Measurements from ENCODE around the gene LTK. TPM values are rescaled to one million over a fixed set of nuclear protein-coding genes. Genes with fewer than 3 reads are reported as not detected.

The LTK gene
- total RNA-seq, 1 experiment from 2014 or later = not detected

DNA sequence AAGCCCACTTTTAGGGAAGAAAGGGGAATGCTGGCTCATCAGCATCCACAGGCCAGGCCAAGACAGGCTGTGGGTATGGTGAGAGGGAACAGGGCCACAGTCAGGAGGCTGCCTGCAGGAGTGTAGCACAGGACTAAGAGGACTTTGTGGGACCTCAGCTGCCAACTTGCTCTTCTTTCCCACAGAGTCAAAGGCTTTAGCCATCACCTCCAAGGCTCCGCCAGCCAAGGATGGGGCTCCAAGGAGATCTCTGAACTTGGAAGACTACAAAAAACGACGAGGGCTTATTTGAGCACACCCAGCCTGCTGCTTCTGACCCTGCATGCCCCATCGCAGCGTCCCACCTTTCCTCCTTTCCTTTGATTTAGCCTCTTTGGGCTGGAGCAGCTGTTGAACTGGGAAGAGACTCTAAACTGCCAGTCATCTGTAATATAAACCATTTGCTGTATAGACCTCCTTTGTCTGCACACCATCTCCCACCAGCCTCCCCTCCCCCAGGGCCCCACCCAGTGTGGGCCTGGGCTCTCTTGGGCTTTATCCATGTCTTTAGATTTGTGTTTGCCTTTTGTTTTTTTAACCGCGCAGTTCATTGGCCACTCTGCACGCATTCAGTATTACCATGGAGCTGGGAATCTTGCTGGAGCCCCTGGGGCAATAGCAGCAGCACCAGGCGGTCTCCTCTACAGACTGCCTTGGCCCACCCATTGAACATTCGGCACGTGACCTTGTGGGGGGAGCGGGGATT lies 33.1 kb downstream of the LTK start:
- no peaks in the 10 kb centered on the region for H3K27me3 ChIP-seq (ENCODE audit: control insufficient read depth, insufficient read depth, low read length)
- POLR2A ChIA-PET = no interaction called here
- TF ChIP-seq POLR2AphosphoS5 (IDR thresholded peaks at IDR 0.05; ENCODE audit: low read depth, low read length) = no peak
- TF ChIP-seq, protein P1, sequence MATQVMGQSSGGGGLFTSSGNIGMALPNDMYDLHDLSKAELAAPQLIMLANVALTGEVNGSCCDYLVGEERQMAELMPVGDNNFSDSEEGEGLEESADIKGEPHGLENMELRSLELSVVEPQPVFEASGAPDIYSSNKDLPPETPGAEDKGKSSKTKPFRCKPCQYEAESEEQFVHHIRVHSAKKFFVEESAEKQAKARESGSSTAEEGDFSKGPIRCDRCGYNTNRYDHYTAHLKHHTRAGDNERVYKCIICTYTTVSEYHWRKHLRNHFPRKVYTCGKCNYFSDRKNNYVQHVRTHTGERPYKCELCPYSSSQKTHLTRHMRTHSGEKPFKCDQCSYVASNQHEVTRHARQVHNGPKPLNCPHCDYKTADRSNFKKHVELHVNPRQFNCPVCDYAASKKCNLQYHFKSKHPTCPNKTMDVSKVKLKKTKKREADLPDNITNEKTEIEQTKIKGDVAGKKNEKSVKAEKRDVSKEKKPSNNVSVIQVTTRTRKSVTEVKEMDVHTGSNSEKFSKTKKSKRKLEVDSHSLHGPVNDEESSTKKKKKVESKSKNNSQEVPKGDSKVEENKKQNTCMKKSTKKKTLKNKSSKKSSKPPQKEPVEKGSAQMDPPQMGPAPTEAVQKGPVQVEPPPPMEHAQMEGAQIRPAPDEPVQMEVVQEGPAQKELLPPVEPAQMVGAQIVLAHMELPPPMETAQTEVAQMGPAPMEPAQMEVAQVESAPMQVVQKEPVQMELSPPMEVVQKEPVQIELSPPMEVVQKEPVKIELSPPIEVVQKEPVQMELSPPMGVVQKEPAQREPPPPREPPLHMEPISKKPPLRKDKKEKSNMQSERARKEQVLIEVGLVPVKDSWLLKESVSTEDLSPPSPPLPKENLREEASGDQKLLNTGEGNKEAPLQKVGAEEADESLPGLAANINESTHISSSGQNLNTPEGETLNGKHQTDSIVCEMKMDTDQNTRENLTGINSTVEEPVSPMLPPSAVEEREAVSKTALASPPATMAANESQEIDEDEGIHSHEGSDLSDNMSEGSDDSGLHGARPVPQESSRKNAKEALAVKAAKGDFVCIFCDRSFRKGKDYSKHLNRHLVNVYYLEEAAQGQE (IDR thresholded peaks at IDR 0.05; ENCODE audit: insufficient read depth in 1 of 2, low read depth in 2 of 2, low read length in 1 of 2) = no peak
- no peak for TF ChIP-seq TCF7L2 (IDR thresholded peaks at IDR 0.05; ENCODE audit: low read depth, low read length)
- no peak for TF ChIP-seq SIN3A (IDR thresholded peaks at IDR 0.05; ENCODE audit: borderline replicate concordance, insufficient read depth, low read depth, low read length)
- TF ChIP-seq, protein P2, sequence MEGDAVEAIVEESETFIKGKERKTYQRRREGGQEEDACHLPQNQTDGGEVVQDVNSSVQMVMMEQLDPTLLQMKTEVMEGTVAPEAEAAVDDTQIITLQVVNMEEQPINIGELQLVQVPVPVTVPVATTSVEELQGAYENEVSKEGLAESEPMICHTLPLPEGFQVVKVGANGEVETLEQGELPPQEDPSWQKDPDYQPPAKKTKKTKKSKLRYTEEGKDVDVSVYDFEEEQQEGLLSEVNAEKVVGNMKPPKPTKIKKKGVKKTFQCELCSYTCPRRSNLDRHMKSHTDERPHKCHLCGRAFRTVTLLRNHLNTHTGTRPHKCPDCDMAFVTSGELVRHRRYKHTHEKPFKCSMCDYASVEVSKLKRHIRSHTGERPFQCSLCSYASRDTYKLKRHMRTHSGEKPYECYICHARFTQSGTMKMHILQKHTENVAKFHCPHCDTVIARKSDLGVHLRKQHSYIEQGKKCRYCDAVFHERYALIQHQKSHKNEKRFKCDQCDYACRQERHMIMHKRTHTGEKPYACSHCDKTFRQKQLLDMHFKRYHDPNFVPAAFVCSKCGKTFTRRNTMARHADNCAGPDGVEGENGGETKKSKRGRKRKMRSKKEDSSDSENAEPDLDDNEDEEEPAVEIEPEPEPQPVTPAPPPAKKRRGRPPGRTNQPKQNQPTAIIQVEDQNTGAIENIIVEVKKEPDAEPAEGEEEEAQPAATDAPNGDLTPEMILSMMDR (IDR thresholded peaks at IDR 0.05) = no peak
- H3K36me3 ChIP-seq (ENCODE audit: control insufficient read depth, insufficient read depth, low read length) = peaks cover 14% of the 10 kb centered on the region
- ATAC-seq (no peak), DNase-seq (ENCODE audit: low read depth, low spot score) (no peak)
- H3K4me1 ChIP-seq (ENCODE audit: control insufficient read depth, insufficient read depth, low read length) = no peaks in the 10 kb centered on the region
- in situ Hi-C loops (cut with HindIII; ENCODE audit: low pct_unique_long_range_greater_than_20kb, low sequenced_read_pairs) = no loop called here
- intact Hi-C loops (cut with micrococcal nuclease; ENCODE audit: unreplicated experiment) = no loop called here
- H3K4me3 ChIP-seq (ENCODE audit: low read depth in 2 of 2, low read length in 2 of 2) = no peak overlapping the region
- no peaks in the 10 kb centered on the region for H3K9me3 ChIP-seq (ENCODE audit: control insufficient read depth, insufficient read depth, low read depth, low read length)
- no peak overlapping the region for H3K27ac ChIP-seq (ENCODE audit: low read length)
- no TSS peak for BruUV-seq (replicated peaks)
- CTCF ChIA-PET = interaction anchor here (0.6 kb wide), 1 partner anchor 1875 kb away, joined by 3 read pairs; no protein-coding TSS in a partner anchor

DNA sequence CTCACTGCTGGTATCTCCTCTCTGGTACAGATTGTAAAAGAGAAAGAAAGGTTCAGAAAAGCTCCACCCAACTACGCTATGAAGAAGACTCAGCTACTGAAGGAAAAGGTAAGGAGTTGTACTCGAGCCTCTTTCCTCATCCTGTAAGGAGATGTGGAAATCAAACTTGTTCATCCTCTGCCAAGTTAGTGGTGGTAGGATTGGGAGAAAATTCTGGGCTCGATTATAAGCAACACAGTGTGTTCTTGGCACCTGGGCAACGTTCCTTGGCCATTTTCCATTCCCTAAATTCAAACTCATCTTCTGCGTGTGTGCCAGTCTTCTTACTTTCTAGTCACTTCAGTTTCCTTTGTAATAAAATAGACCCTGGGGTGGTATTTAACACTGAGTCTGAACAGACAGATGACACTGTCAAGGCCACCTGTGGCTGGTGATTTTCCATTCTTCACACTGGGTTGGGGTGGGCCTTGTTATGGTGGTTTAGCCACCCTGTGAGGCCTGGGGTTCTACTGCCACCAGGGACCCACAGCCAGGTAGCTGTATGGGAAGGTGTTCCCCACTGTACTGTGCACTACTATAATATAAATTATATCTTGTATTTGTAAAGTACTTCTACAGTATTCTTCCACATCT lies 37.1 kb downstream of the LTK start:
- POLR2A ChIA-PET = no interaction called here
- no peak overlapping the region for H3K4me3 ChIP-seq (ENCODE audit: low read depth in 2 of 2, low read length in 2 of 2)
- ATAC-seq = no peak
- no peaks in the 10 kb centered on the region for H3K4me1 ChIP-seq (ENCODE audit: control insufficient read depth, insufficient read depth, low read length)
- BruUV-seq (replicated peaks) = no TSS peak
- TF ChIP-seq TCF7L2 (IDR thresholded peaks at IDR 0.05; ENCODE audit: low read depth, low read length) (no peak), SIN3A (IDR thresholded peaks at IDR 0.05; ENCODE audit: borderline replicate concordance, insufficient read depth, low read depth, low read length) (no peak), POLR2AphosphoS5 (IDR thresholded peaks at IDR 0.05; ENCODE audit: low read depth, low read length) (no peak)
- TF ChIP-seq, protein P2 (IDR thresholded peaks at IDR 0.05) = no peak
- TF ChIP-seq, protein P1 (IDR thresholded peaks at IDR 0.05; ENCODE audit: insufficient read depth in 1 of 2, low read depth in 2 of 2, low read length in 1 of 2) = no peak
- DNase-seq (ENCODE audit: low read depth, low spot score) = no peak
- in situ Hi-C loops (cut with HindIII; ENCODE audit: low pct_unique_long_range_greater_than_20kb, low sequenced_read_pairs) = no loop called here
- H3K9me3 ChIP-seq (ENCODE audit: control insufficient read depth, insufficient read depth, low read depth, low read length) = no peaks in the 10 kb centered on the region
- no peaks in the 10 kb centered on the region for H3K27me3 ChIP-seq (ENCODE audit: control insufficient read depth, insufficient read depth, low read length)
- H3K27ac ChIP-seq (ENCODE audit: low read length) = no peak overlapping the region; the same call in 1 of the 2 replicates
- intact Hi-C loops (cut with micrococcal nuclease; ENCODE audit: unreplicated experiment) = no loop called here
- H3K36me3 ChIP-seq (ENCODE audit: control insufficient read depth, insufficient read depth, low read length) = peaks cover 21% of the 10 kb centered on the region
- CTCF ChIA-PET = no interaction called here
